Hair follicle dermal papilla cell (primary cell): ENCODE results near the gene CAMK1D. TPM values are rescaled to one million over a fixed set of nuclear protein-coding genes. Genes with fewer than 3 reads are reported as not detected.

Source experiments
- small RNA-seq: library from RNA; depleted of rRNA; stranded (forward); fragments of <200 nt; gene quantifications from one replicate; pipeline ENCODE3, GENCODE V24; 2012
- total RNA-seq: library from RNA; depleted of rRNA; stranded (reverse); fragments of >200 nt; gene quantifications from 2 replicates; pipeline ENCODE4 v1.2.3, GENCODE V29; 2012

The CAMK1D gene
- 1.1 and 1.6 TPM in 2 replicates for total RNA-seq

GRCh38 chr10:12348870-12349628 is at the start of gene CAMK1D:
TSS of gene CAMK1D (plus strand) at chr10:12349547.

Small RNAs within 50 kb of the gene (small RNA-seq; reads per million reads assigned to genes)
- gene MIR4480 (not detected), gene MIR548Q (not detected), gene RF00279 (not detected), gene RN7SL198P (not detected), gene RNU6ATAC39P (not detected)

Other genes with a start within 250 kb of the CAMK1D start
- gene SEC61A2, start 219.9 kb upstream of the CAMK1D start, total RNA-seq: 10.1 and 12.8 TPM in 2 replicates
- gene NUDT5, start 153.7 kb upstream of the CAMK1D start, total RNA-seq: 32.7 and 40.6 TPM in 2 replicates
- 64.6 and 71.7 TPM in 2 replicates for gene CDC123, start 153.4 kb upstream of the CAMK1D start, total RNA-seq